GM21737 (cell line): ENCODE results near the gene SIGLEC7.
"Not testable (repeated sequence)": the region's sequence is repeated elsewhere in the genome, so short reads cannot be mapped to it uniquely, and the experiment has no call there.

ENCODE experiments used
- ATAC-seq: cut with Tn5 transposase; IDR thresholded peaks from one replicate; pipeline ENCODE4 v1.9.1; 2021; ENCODE audit warnings: mild to moderate bottlenecking, moderate library complexity; ENCODE audit not compliant: unreplicated experiment

The SIGLEC7 gene

GRCh38 chr19:51164215-51164614 lies 22.1 kb downstream of the SIGLEC7 start:
- ATAC-seq = no peak

- ATAC-seq = no peak
Observed at GRCh38 chr19:51166846-51167490, 24.9 kb downstream of the SIGLEC7 start.

- ATAC-seq = no peak
Observed at GRCh38 chr19:51168564-51169282, 26.6 kb downstream of the SIGLEC7 start.

GRCh38 chr19:51169283-51169918 lies 27.3 kb downstream of the SIGLEC7 start:
- not testable (repeated sequence) for ATAC-seq

- no peak for ATAC-seq
Observed at GRCh38 chr19:51172223-51172622, 30.1 kb downstream of the SIGLEC7 start.

- ATAC-seq = no peak
Observed at GRCh38 chr19:51173681-51174080, 31.6 kb downstream of the SIGLEC7 start.

GRCh38 chr19:51179256-51179655 lies 37.2 kb downstream of the SIGLEC7 start:
- ATAC-seq = no peak

- no peak for ATAC-seq
Observed at GRCh38 chr19:51181377-51181912, 39.3 kb downstream of the SIGLEC7 start.

GRCh38 chr19:51181913-51182419 lies 39.9 kb downstream of the SIGLEC7 start:
- no peak for ATAC-seq

- no peak for ATAC-seq
Observed at GRCh38 chr19:51183629-51184028, 41.5 kb downstream of the SIGLEC7 start.

GRCh38 chr19:51185069-51185867 lies 43.2 kb downstream of the SIGLEC7 start:
- no peak for ATAC-seq

GRCh38 chr19:51185868-51186215 lies 43.7 kb downstream of the SIGLEC7 start:
- ATAC-seq = no peak

GRCh38 chr19:51186323-51186722 lies 44.2 kb downstream of the SIGLEC7 start:
- ATAC-seq = no peak

GRCh38 chr19:51187395-51188226 lies 45.5 kb downstream of the SIGLEC7 start:
- no peak for ATAC-seq

GRCh38 chr19:51188227-51188559 lies 46.1 kb downstream of the SIGLEC7 start:
- no peak for ATAC-seq

- ATAC-seq = no peak
Observed at GRCh38 chr19:51192689-51193088, 50.6 kb downstream of the SIGLEC7 start.

- no peak for ATAC-seq
Observed at GRCh38 chr19:51194527-51195315, 52.6 kb downstream of the SIGLEC7 start.

- no peak for ATAC-seq
Observed at GRCh38 chr19:51195316-51195586, 53.1 kb downstream of the SIGLEC7 start.

- no peak for ATAC-seq
Observed at GRCh38 chr19:51195616-51196015, 53.5 kb downstream of the SIGLEC7 start.

GRCh38 chr19:51196181-51196580 lies 54.1 kb downstream of the SIGLEC7 start:
- ATAC-seq = no peak
